Stomach smooth muscle (tissue), 2 donors: ENCODE data around the gene STAC.
"Not testable (repeated sequence)": the region's sequence is repeated elsewhere in the genome, so short reads cannot be mapped to it uniquely, and the experiment has no call there.

Source experiments
- H3K27ac ChIP-seq: one replicate; pipeline ENCODE4 v1.7.0; 2013; ENCODE audit warnings: mild to moderate bottlenecking, low read length, inconsistent platforms
- H3K27me3 ChIP-seq, 2 donors: one replicate each; pipeline ENCODE4 v1.7.0; 2013; ENCODE audit warnings: low read length in 2 of 2; ENCODE audit not compliant: insufficient read depth in 2 of 2, control insufficient read depth in 1 of 2
- H3K36me3 ChIP-seq, 2 donors: one replicate each; pipeline ENCODE4 v1.7.0; 2013; ENCODE audit warnings: low read length in 2 of 2; ENCODE audit not compliant: control insufficient read depth in 2 of 2, insufficient read depth in 2 of 2
- H3K4me1 ChIP-seq: one replicate; pipeline ENCODE4 v1.7.0; 2013; ENCODE audit warnings: low read length; ENCODE audit not compliant: control insufficient read depth, insufficient read depth
- H3K4me3 ChIP-seq, 2 donors: one replicate each; pipeline ENCODE4 v1.7.0; 2013; ENCODE audit warnings: low read length in 2 of 2
- H3K9ac ChIP-seq, 2 donors: one replicate each; pipeline ENCODE4 v1.7.0; 2013; ENCODE audit warnings: low read length in 2 of 2, mild to moderate bottlenecking in 1 of 2
- H3K9me3 ChIP-seq, 2 donors: one replicate each; pipeline ENCODE4 v1.7.0; 2013; ENCODE audit warnings: low read length in 2 of 2; ENCODE audit not compliant: control insufficient read depth in 2 of 2
- donor health status: healthy.
- donor health status: Pancreatic carcinoma.

The STAC gene

DNA sequence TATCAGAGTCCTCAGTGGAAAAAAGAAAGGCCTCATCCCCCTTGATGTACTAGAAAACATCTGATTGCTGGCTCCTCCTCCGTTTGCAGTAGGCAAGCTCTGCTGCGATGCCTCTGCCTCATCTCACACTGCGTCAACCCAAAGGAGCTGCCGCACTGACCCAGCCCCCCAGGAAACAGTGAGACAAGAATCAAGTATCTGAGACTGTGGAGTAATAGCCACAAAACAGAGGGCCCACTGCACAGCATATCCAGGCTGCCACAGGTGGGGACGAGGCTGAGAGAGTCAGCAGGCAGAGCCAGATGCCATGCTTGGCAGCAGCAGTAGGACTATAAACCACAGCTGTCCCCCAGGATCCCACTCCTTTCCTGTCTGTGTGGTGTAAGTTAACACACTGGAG lies 165.9 kb downstream of the STAC start:
- Histone ChIP-seq H3K9me3 (peaks cover 5 to 6% of the 10 kb centered on the region in 2 donors), H3K27ac (no peak overlapping the region), H3K27me3 (no peaks in the 10 kb centered on the region), H3K9ac (no peak overlapping the region), H3K4me1 (peaks cover 5% of the 10 kb centered on the region), H3K36me3 (peaks cover 3 to 9% of the 10 kb centered on the region in 2 donors), H3K4me3 (no peak overlapping the region)

DNA sequence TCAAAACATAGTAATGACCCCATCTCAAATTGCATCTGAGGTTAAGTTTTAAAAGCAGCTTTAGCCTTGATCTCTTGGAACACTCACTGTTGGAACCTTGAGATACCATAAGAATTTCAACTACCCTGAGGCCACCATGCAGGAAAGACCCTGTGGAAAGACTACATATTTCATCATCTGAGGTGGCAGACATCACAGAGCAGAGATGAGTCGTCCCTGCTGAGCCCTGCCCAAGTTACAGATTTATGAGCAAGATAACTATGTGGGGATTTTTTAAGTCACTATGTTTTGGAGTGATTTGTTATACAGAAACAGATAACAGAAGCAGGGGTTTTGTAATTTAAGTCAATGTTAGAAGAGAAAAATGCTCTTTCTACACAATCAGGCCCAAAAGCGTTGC lies 168.4 kb downstream of the STAC start:
- no peak overlapping the region for H3K27ac ChIP-seq
- H3K9ac ChIP-seq, result no peak overlapping the region
- H3K4me1 ChIP-seq, result peaks cover 5% of the 10 kb centered on the region
- no peaks in the 10 kb centered on the region for H3K27me3 ChIP-seq
- peaks cover 3 to 9% of the 10 kb centered on the region in 2 donors for H3K36me3 ChIP-seq
- H3K9me3 ChIP-seq, result peaks cover 5 to 6% of the 10 kb centered on the region in 2 donors
- H3K4me3 ChIP-seq, result no peak overlapping the region

DNA sequence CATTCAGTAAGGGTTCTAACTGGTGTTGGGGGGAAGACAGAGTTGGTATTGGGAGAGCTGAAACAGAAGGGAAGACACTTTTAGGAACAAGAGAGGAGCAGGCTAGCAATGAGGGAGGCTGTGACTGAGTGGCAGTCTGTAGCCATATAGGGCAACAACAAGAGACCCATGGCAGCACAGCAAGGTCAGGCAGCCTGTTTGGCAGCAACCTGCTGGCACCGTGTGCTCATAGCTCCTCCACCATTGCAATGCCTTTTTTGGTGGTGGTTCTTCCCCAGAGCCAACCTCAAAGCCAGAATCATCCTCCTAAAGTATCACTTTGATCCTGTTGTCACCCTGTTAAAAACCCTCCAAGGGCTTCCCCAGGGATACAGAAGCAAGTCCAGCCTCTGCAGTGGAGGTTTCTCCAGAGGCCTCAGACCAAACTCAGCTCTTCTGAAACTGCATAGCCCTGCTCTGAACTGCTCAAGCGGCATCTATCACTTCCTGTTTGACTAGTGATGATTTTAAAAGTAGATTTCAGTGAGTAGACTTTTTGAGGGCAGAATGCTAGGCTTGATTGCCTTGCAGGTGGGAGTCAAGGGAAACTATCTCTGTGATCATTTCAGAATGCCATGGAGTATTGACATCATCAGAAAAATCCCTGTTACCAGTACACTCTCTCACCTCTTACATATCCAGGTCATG lies 176.9 kb downstream of the STAC start:
- Histone ChIP-seq H3K27me3 (no peaks in the 10 kb centered on the region), H3K9me3 (no peaks in the 10 kb centered on the region), H3K27ac (no peak overlapping the region)

DNA sequence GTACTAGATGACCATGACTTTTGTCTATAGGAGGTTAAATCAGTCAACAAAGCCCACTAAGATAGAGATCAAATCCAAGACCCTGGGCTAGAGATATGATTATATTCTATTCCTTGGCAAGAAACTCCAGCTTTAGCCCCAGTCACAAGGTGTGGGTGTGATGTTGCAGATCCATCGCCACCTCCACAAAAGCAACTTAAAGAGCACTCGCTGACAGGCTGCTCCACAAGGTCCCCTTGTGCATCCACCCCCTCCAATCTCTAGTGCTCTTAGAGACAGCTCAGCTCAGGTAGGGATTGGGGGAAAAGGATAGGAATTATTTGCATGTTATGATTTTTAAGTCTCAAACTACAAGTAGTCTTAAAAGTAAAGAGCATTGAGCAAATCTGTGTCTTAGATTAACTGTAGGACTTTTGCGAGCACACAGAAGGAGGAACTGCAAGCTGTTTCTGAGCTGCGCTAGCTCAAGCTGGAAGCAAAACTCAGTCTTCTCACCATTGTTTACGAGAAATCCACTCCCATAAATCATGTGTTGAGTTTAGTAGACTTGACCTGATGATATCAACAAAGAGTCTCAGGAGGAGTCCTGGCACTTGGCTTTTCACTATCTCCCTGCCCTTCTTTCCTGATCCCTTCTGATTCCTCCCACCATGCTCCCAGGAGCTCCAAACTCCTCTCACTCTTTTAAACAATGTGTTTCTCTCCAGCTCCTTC lies 177.6 kb downstream of the STAC start:
- H3K9me3 ChIP-seq, result no peaks in the 10 kb centered on the region
- H3K27ac ChIP-seq, result no peak overlapping the region
- H3K4me1 ChIP-seq, result peaks cover 9% of the 10 kb centered on the region
- H3K4me3 ChIP-seq, result no peak overlapping the region
- H3K27me3 ChIP-seq, result no peaks in the 10 kb centered on the region
- no peak overlapping the region for H3K9ac ChIP-seq
- H3K36me3 ChIP-seq, result no peaks in the 10 kb centered on the region

More for the DNA sequence above, 176.9 kb downstream of the STAC start:
- Histone ChIP-seq H3K9ac (no peak overlapping the region), H3K36me3 (no peaks in the 10 kb centered on the region), H3K4me3 (peak overlapping the region in 1 of 2 donors; percentile 35), H3K4me1 (peaks cover 9% of the 10 kb centered on the region)

DNA sequence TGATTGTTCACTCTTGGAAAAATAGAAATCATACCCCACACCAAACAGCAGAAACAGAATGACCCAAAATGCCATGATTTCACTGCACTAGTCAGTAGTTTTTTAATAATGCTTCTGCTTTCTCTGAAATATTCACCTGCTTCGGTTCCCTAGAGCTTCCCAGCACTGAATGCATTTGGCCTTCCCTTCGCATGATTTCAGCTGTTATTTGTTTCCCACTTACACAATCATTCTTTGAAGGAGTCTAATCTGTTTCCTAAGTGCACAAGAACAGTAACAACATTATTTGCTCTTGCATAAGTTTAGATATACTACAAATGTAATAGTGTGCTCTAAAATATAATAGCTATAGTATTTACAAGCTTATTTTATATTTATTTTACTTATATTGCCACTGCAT lies 178.7 kb downstream of the STAC start:
- no peaks in the 10 kb centered on the region for H3K36me3 ChIP-seq
- no peak overlapping the region for H3K4me3 ChIP-seq
- no peak overlapping the region for H3K27ac ChIP-seq
- H3K4me1 ChIP-seq, result peaks cover 9% of the 10 kb centered on the region
- no peaks in the 10 kb centered on the region for H3K9me3 ChIP-seq
- no peak overlapping the region for H3K9ac ChIP-seq
- no peaks in the 10 kb centered on the region for H3K27me3 ChIP-seq

DNA sequence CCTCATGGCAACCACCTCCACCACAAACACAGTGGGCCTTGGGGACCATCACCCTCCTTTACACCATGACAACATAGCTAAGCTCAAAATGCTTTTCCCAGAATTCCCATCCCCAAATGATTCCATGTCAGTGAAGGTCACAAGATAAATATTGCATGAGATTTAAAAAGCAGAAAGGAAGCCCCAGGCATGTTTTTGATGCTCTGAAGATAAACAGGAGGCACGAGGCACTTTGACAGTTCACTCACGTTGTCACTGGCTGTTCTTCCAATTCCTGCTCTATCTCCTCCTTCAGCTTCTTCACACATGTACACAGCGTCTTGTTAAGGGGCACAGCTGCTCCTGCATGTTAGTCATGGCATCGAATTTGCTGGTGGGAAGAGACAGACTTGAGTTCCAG lies 180.4 kb downstream of the STAC start:
- Histone ChIP-seq H3K9ac (no peak overlapping the region), H3K27me3 (no peaks in the 10 kb centered on the region), H3K36me3 (no peaks in the 10 kb centered on the region), H3K9me3 (no peaks in the 10 kb centered on the region), H3K4me1 (peaks cover 9% of the 10 kb centered on the region), H3K4me3 (no peak overlapping the region), H3K27ac (no peak overlapping the region)

DNA sequence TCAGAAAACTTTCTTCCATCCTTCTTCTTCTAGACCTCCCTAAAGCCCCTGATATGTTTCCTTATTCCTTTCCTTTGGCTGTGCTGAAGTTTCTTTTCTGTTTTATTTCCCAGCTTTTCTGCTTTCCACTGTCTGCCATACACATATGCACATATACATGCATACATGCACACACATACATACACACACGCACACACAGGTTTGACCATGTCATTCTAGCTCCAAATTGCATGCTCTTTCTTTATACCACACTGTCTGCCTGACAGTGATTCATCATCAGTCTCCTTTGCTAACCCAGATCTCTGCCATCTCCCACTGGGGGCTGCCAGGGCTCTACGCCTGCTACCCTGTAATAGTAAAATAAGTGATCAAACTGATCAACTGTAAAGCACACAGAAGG lies 181.3 kb downstream of the STAC start:
- Histone ChIP-seq H3K36me3 (no peaks in the 10 kb centered on the region), H3K9ac (no peak overlapping the region), H3K4me3 (no peak overlapping the region), H3K4me1 (peaks cover 9% of the 10 kb centered on the region), H3K27ac (no peak overlapping the region), H3K9me3 (no peaks in the 10 kb centered on the region), H3K27me3 (no peaks in the 10 kb centered on the region)

DNA sequence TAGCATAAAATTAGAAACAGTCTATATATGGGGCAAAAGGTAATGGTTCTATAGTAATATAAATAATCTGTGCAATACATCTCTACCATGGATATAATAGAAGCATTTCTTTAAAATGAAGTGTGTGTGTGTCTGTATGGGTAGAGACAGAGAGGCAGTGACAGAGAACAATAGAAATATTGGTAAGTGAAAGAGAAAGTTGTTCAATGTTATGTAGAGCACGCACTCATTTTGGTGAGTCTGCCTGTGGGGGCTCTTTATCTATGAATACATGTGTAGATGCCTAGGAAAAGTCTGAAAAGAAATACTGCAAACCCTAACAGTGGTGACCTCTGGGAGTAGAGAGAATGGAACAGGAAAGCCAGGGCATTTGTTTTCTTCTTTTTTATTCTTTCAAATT lies 182.6 kb downstream of the STAC start:
- Histone ChIP-seq H3K36me3 (no peaks in the 10 kb centered on the region), H3K4me1 (no peaks in the 10 kb centered on the region), H3K9ac (no peak overlapping the region), H3K4me3 (no peak overlapping the region), H3K27ac (no peak overlapping the region), H3K9me3 (no peaks in the 10 kb centered on the region), H3K27me3 (no peaks in the 10 kb centered on the region)

DNA sequence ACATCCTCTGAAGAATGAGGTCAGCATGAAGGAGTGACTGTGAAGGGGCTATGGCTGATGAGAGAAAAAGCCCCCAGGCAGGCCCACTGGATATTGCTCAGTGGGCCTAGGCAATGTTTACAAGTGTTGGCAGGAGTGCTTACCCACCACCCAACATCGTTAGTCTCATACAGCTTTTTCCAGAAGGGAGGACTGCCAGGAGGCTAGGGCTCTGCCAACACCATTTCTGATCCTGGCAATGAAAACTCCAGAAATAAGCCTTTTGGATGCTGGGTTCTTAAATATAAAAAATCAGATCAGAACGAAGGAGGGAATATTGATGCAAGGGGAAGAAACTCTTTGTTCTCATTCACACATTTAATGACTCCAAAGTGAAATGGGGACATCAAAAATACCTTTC lies 194.9 kb downstream of the STAC start:
- Histone ChIP-seq H3K4me3 (no peak overlapping the region), H3K9ac (no peak overlapping the region), H3K4me1 (no peaks in the 10 kb centered on the region), H3K27ac (no peak overlapping the region), H3K27me3 (no peaks in the 10 kb centered on the region), H3K36me3 (no peaks in the 10 kb centered on the region), H3K9me3 (peaks cover 0 to 2% of the 10 kb centered on the region in 2 donors)

DNA sequence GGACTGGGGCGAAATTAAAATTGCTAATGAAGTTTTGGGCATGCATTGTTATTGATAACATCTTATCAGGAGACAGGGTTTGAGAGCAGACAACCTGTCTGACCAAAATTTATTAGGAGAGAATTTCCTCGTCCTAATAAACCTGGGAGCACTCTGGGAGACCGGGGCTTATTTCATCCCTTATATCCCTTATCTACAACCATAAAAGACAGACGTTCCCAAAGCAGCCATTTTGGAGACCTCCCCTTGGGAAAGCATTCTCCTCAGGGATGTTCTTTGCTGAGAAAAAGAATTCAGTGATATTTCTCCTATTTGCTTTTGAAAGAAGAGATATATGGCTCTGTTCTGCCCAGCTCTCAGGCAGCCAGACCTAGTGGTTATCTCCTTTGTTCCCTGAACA lies 198.1 kb downstream of the STAC start:
- H3K9me3 ChIP-seq, H3K27ac ChIP-seq, H3K36me3 ChIP-seq, H3K4me1 ChIP-seq, H3K4me3 ChIP-seq, H3K27me3 ChIP-seq, H3K9ac ChIP-seq: not testable (repeated sequence)

DNA sequence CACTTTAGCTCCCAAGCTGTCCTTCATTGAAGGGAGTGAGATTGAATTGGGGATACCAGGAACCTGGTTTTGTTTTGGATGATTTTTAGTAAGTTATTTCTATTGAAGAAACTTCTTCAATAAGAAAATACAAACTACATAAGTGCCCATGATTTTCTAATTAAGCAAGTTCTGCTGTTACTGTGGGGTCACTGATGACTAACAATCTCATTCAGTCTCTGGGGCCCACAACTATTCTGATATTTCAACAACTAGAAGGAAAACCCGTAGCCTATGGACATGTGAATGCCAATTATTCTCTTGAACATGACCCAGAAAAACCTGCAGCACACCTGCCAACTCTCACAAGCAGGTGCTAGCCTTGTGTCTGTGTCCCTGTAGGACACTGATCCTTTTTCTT lies 199.4 kb downstream of the STAC start:
- Histone ChIP-seq H3K27ac (no peak overlapping the region), H3K9me3 (peaks cover 2 to 7% of the 10 kb centered on the region in 2 donors), H3K4me3 (no peak overlapping the region), H3K4me1 (no peaks in the 10 kb centered on the region), H3K36me3 (no peaks in the 10 kb centered on the region), H3K27me3 (no peaks in the 10 kb centered on the region), H3K9ac (no peak overlapping the region)
